A673 (cell line): ENCODE data around the gene TBL3. TPM values are rescaled to one million over a fixed set of nuclear protein-coding genes. Genes with fewer than 3 reads are reported as not detected.

ENCODE experiments used
- BruUV-seq: library from RNA; stranded (reverse); fragments of 400-500 nt; replicated peaks from 2 replicates; lab custom pipeline; 2021; lab: Mats Ljungman, UMichigan
- CTCF ChIA-PET: fragments of 300-600 bp; sonication (Branson Sonifier 250); formaldehyde crosslinking; loops from one replicate; lab custom pipeline; 2022; ENCODE audit warnings: antibody characterized with exemption; lab: Charles Lee
- POLR2A ChIA-PET: fragments of 300-600 bp; sonication (Branson Sonifier 250); formaldehyde crosslinking; loops from one replicate; lab custom pipeline; 2022; ENCODE audit warnings: antibody characterized with exemption; ENCODE audit not compliant: low non-redundant PET; lab: Charles Lee
- DNase-seq: peaks from one replicate; pipeline ENCODE4 v3.0.0-alpha.2; 2015; ENCODE audit warnings: low spot score
- H3K27ac ChIP-seq: fragments of 200-600 bp; sonication (generic); 2 replicates; pipeline ENCODE4 v1.5.1; 2016; ENCODE audit warnings: mixed run types, low read depth, mild to moderate bottlenecking, mixed read lengths, antibody characterized with exemption, low read length; ENCODE audit not compliant: poor library complexity, severe bottlenecking
- H3K27me3 ChIP-seq: fragments of 200-600 bp; sonication (generic); replicated peaks from 2 replicates; pipeline ENCODE4 v1.6.1; 2017; ENCODE audit warnings: mixed run types, low read depth, mild to moderate bottlenecking, mixed read lengths, antibody characterized with exemption, low read length; ENCODE audit not compliant: insufficient read depth, poor library complexity
- H3K36me3 ChIP-seq: fragments of 200-600 bp; sonication (generic); 2 replicates; pipeline ENCODE4 v1.6.1; 2016; ENCODE audit warnings: mixed run types, mild to moderate bottlenecking, mixed read lengths, antibody characterized with exemption, low read length; ENCODE audit not compliant: insufficient read depth, poor library complexity, severe bottlenecking
- H3K4me1 ChIP-seq: fragments of 200-600 bp; sonication (generic); 2 replicates; pipeline ENCODE4 v1.6.1; 2017; ENCODE audit warnings: mixed run types, mild to moderate bottlenecking, mixed read lengths, antibody characterized with exemption, low read length; ENCODE audit not compliant: insufficient read depth, poor library complexity, severe bottlenecking
- H3K4me3 ChIP-seq: fragments of 200-600 bp; sonication (generic); 2 replicates; pipeline ENCODE4 v1.5.1; 2016; ENCODE audit warnings: low read depth, mixed run types, mild to moderate bottlenecking, mixed read lengths, low read length; ENCODE audit not compliant: poor library complexity, severe bottlenecking
- H3K9me3 ChIP-seq: fragments of 200-600 bp; sonication (generic); 2 replicates; pipeline ENCODE4 v1.6.1; 2016; ENCODE audit warnings: mixed run types, low read depth, mild to moderate bottlenecking, mixed read lengths, antibody characterized with exemption, low read length; ENCODE audit not compliant: poor library complexity, severe bottlenecking
- EZH2 ChIP-seq: fragments of 200-600 bp; sonication (generic); IDR thresholded peaks from 2 replicates; pipeline ENCODE4 v1.6.1; 2017; ENCODE audit warnings: borderline replicate concordance, low read depth, mild to moderate bottlenecking, mixed read lengths, antibody characterized with exemption, low read length; ENCODE audit not compliant: poor library complexity, severe bottlenecking
- intact Hi-C: fragments of 100-400 bp; cut with micrococcal nuclease; formaldehyde crosslinking; loops from one replicate; pipeline ENCODE4 v1.10.0; 2022; ENCODE audit not compliant: unreplicated experiment
- total RNA-seq: library from RNA; stranded (reverse); gene quantifications from 2 replicates; pipeline ENCODE4 v1.2.3, GENCODE V29; 2021
- TF ChIP-seq, protein P1 (sequence below): fragments of 300-800, 200-600 bp; sonication (generic); conservative IDR thresholded peaks from 2 replicates; pipeline ENCODE4 v1.5.1; 2017; ENCODE audit warnings: low read depth, mild to moderate bottlenecking, antibody characterized with exemption, low read length, moderate library complexity, mixed read lengths

TBL3 gene
- total RNA-seq, 1 experiment from 2014 or later: 58.4 TPM

DNA sequence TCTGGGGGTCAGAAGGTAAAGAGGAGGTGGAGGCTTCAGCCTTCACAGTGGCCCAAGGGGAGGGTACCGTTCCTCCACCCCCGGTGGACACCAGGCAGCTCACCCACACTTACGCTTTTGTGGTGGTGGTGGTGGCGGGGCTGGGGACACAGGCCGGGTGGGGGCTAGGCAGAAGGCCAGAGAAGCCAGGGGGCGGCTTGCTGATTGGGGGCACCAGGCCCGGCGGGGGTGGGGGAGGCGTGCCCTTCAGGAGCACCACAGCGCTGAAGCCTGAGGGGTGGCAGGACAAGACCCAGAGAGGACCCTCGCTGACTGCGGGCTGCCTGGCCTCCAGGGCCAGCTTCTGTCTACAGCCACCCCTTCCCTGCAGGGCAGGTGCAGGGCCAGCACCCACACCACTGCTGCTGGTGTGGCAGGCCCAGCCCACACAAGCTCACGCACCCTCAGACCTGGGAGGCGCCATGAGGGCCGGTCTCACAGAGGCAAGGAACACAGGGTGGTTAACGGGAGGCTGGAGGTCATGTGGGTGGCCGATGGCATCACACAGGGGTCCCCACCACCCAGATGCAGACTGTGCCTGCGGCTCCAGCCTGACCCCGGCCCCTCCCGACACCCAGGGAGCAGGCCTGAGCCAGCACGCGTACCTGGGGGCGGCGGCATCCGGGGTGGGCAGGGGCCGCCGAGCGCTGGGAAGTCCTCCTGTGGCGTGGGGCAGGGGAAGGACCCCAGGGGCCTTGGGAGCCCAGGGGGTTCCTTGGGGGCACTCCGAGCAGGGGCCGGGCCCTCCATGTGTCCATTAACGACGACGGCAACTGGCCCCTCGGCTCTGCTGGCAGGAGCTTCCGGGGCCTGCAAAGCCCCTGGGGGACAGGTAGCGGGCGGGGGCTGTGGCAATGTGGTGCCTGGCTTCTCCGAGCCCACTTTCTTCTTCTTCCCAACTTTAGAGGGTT is 27.3 kb downstream of the TBL3 start:
- no peaks in the 10 kb centered on the region for H3K27me3 ChIP-seq
- H3K36me3 ChIP-seq: peaks cover 63% of the 10 kb centered on the region
- H3K9me3 ChIP-seq: no peaks in the 10 kb centered on the region
- no peak overlapping the region for H3K4me3 ChIP-seq
- no peak for DNase-seq
- H3K4me1 ChIP-seq: peaks cover 3% of the 10 kb centered on the region
- CTCF ChIA-PET: interaction anchor here (0.6 kb wide), 1 partner anchor 500 kb away, joined by 3 read pairs; no protein-coding TSS in a partner anchor
- POLR2A ChIA-PET: no interaction called here
- TF ChIP-seq, protein P1, sequence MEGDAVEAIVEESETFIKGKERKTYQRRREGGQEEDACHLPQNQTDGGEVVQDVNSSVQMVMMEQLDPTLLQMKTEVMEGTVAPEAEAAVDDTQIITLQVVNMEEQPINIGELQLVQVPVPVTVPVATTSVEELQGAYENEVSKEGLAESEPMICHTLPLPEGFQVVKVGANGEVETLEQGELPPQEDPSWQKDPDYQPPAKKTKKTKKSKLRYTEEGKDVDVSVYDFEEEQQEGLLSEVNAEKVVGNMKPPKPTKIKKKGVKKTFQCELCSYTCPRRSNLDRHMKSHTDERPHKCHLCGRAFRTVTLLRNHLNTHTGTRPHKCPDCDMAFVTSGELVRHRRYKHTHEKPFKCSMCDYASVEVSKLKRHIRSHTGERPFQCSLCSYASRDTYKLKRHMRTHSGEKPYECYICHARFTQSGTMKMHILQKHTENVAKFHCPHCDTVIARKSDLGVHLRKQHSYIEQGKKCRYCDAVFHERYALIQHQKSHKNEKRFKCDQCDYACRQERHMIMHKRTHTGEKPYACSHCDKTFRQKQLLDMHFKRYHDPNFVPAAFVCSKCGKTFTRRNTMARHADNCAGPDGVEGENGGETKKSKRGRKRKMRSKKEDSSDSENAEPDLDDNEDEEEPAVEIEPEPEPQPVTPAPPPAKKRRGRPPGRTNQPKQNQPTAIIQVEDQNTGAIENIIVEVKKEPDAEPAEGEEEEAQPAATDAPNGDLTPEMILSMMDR: no peak
- TF ChIP-seq EZH2: no peak
- BruUV-seq: no TSS peak
- intact Hi-C loops: no loop called here
- no peak overlapping the region for H3K27ac ChIP-seq

DNA sequence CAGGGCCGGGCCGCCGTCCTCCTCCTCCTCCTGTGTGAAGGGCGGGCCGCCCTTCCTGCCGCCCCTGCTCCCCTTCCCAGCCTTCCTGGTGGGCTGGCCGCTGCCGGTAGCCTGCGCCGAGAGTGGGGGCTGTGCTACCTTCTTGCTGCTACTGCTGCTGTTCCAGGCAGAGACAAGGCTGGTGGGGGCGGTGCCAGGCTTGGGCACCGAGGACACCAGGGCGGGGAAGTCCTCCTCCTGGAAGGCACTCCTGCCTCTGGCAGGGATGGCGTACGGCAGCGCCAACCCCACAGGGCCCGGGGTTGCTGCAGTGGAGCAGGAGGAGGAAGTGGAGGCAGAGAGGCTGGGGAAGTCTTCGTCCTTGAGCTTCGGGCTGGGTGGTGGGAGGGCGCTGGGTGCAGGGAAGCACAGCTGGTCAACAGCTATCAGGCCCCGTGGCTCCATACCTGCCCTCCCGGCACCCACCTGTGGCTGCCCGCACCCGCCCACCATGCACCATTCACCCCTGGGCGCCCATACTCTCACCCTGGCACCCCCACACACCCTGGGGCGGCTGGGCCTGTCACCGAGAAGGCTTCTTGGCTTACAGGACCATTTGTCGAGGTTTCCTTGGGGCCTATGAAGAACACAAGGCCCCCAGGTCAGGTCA is 28.1 kb downstream of the TBL3 start:
- Histone ChIP-seq H3K27me3 (no peaks in the 10 kb centered on the region), H3K4me3 (no peak overlapping the region), H3K36me3 (peaks cover 63% of the 10 kb centered on the region), H3K4me1 (peaks cover 8% of the 10 kb centered on the region), H3K27ac (no peak overlapping the region), H3K9me3 (no peaks in the 10 kb centered on the region)
- no peak for DNase-seq
- BruUV-seq: no TSS peak
- intact Hi-C loops: loop anchor here (10.0 kb wide), 1 partner anchor 215 kb away; the partner anchor contains the start of genes BRICD5 and PGP
- POLR2A ChIA-PET: no interaction called here
- TF ChIP-seq EZH2: no peak
- TF ChIP-seq, protein P1: no peak
- CTCF ChIA-PET: no interaction called here

DNA sequence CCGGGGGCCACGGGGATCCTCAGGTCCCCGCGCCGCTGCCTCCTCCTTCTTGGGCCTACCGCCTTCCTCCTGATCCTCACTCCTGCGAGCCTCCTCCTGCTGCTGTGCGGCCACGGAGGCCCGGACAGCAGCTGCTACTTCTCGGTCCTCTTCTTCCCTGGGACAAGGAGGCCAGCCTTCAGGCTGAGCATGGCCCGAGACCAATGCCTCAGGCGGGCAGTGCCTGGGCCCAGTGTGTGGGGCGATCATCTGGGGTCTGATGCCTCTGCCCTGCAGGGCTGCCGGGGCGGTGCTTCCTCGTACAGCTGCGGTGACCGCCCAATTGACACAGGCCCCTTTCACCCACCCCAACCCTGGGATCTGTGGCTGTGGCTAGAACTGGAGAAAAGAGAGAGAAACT is 29.2 kb downstream of the TBL3 start:
- no TSS peak for BruUV-seq
- Histone ChIP-seq H3K4me1 (peaks cover 18% of the 10 kb centered on the region), H3K9me3 (no peaks in the 10 kb centered on the region), H3K4me3 (no peak overlapping the region), H3K27me3 (no peaks in the 10 kb centered on the region), H3K36me3 (peaks cover 63% of the 10 kb centered on the region), H3K27ac (no peak overlapping the region)
- DNase-seq: no peak
- intact Hi-C loops: loop anchor here (10.0 kb wide), 1 partner anchor 214 kb away; the partner anchor contains the start of genes BRICD5 and PGP
- CTCF ChIA-PET: no interaction called here
- POLR2A ChIA-PET: no interaction called here
- TF ChIP-seq, protein P1: no peak
- TF ChIP-seq EZH2: no peak
